ENCODE results near the gene LAPTM5. TPM values are rescaled to one million over a fixed set of nuclear protein-coding genes. Genes with fewer than 3 reads are reported as not detected.
A peak's percentile ranks its signal among the peaks of the same experiment; 100 is the strongest.

Gene LAPTM5
- total and polyA plus RNA-seq, 2 donors (not counting 1 experiment from before 2014, with no cell fraction given) = 1,384 to 1,519 TPM

GRCh38 chr1:30781906-30782305 lies 24.3 kb upstream of the LAPTM5 start:
- Histone ChIP-seq H3K4me1 (ENCODE audit: control insufficient read depth in 2 of 2, insufficient read depth in 2 of 2, low read length in 2 of 2) (peaks cover 43 to 56% of the 10 kb centered on the region in 2 donors), H3K27me3 (replicated peaks in 1 of 4; ENCODE audit: control extremely low read depth in 1 of 4, control insufficient read depth in 3 of 4, insufficient read depth in 4 of 4, low read length in 3 of 4) (peaks cover 0 to 7% (median 0%) of the 10 kb centered on the region in 4 experiments), H2AFZ (ENCODE audit: insufficient read depth, low read depth, low read length, poor library complexity, severe bottlenecking) (no peak overlapping the region), H3K9ac (ENCODE audit: low read length) (no peak overlapping the region), H3K79me2 (ENCODE audit: control insufficient read depth, insufficient read depth, low read length) (peaks cover 13% of the 10 kb centered on the region), H4K20me1 (ENCODE audit: control insufficient read depth, insufficient read depth, low read length, poor library complexity, severe bottlenecking) (peaks cover 8% of the 10 kb centered on the region), H3K27ac (ENCODE audit: low read length in 2 of 2) (no peak overlapping the region), H3K4me2 (replicated peaks; ENCODE audit: low read depth, low read length, poor library complexity, severe bottlenecking) (peak overlapping the region; percentile 16), H3K36me3 (replicated peaks in 1 of 2; ENCODE audit: control extremely low read depth in 1 of 2, control insufficient read depth in 1 of 2, extremely low read depth in 1 of 2, insufficient read depth in 2 of 2, low read length in 1 of 2) (no peaks in the 10 kb centered on the region), H3K4me3 (ENCODE audit: control extremely low read depth in 1 of 5, extremely low read depth in 1 of 5, insufficient read depth in 1 of 5, low read depth in 2 of 5, low read length in 4 of 5) (no peak overlapping the region), H3K9me3 (ENCODE audit: control extremely low read depth in 1 of 3, control insufficient read depth in 2 of 3, insufficient read depth in 1 of 3, low read length in 2 of 3) (no peaks in the 10 kb centered on the region)
- ATAC-seq (ENCODE audit: low read depth) = no peak
- intact Hi-C loops (cut with micrococcal nuclease) = loop anchor here (1.0 kb wide), 2 partner anchors 129 to 147 kb away; no protein-coding TSS in a partner anchor
- POLR2A ChIA-PET = interaction anchor here (0.9 to 2.8 kb wide), 2 partner anchors 26 to 62 kb away, joined by 3 to 13 read pairs; no protein-coding TSS in a partner anchor
- CTCF ChIA-PET = interaction anchor here (0.8 to 15.4 kb wide), 18 partner anchors 9 to 371 kb away, joined by 3 to 536 read pairs (median 4); partner anchors contain the start of genes LAPTM5, MATN1 and SDC3
- Mint-ChIP-seq H3K9me3 (ENCODE audit: insufficient read depth) (no peaks in the 10 kb centered on the region), H3K4me3 (no peak overlapping the region), H3K4me1 (peaks cover 41% of the 10 kb centered on the region), H3K27me3 (peaks cover 3% of the 10 kb centered on the region), H3K27ac (no peak overlapping the region)
- WGBS (ENCODE audit: insufficient coverage) = 74% methylated on average over 5 of the region's 10 CpGs
- TF ChIP-seq EZH2 (IDR thresholded peaks at IDR 0.05; ENCODE audit: borderline replicate concordance, insufficient read depth, low read depth, low read length, poor library complexity, severe bottlenecking) = no peak
- no peak for TF ChIP-seq CTCF (IDR thresholded peaks at IDR 0.05)
- DNase-seq = peak; percentile 26

- peaks cover 13% of the 10 kb centered on the region for H3K79me2 ChIP-seq (ENCODE audit: control insufficient read depth, insufficient read depth, low read length)
- POLR2A ChIA-PET = interaction anchor here (0.7 to 2.8 kb wide), 11 partner anchors 19 to 61 kb away, joined by 3 to 34 read pairs (median 10); partner anchors contain the start of gene LAPTM5
- TF ChIP-seq EZH2 (IDR thresholded peaks at IDR 0.05; ENCODE audit: borderline replicate concordance, insufficient read depth, low read depth, low read length, poor library complexity, severe bottlenecking) (no peak), CTCF (IDR thresholded peaks at IDR 0.05) (no peak)
- intact Hi-C loops (cut with micrococcal nuclease) = no loop called here
- H3K4me1 Mint-ChIP-seq = peaks cover 42% of the 10 kb centered on the region
- no peaks in the 10 kb centered on the region for H3K9me3 Mint-ChIP-seq (ENCODE audit: insufficient read depth)
- H3K36me3 ChIP-seq (replicated peaks in 1 of 2; ENCODE audit: control extremely low read depth in 1 of 2, control insufficient read depth in 1 of 2, extremely low read depth in 1 of 2, insufficient read depth in 2 of 2, low read length in 1 of 2) = no peaks in the 10 kb centered on the region
- peak overlapping the region; percentile 66 for H3K4me3 Mint-ChIP-seq
- H3K4me3 ChIP-seq (ENCODE audit: control extremely low read depth in 1 of 5, extremely low read depth in 1 of 5, insufficient read depth in 1 of 5, low read depth in 2 of 5, low read length in 4 of 5) = no peak overlapping the region
- no peak overlapping the region for H2AFZ ChIP-seq (ENCODE audit: insufficient read depth, low read depth, low read length, poor library complexity, severe bottlenecking)
- peaks cover 3% of the 10 kb centered on the region for H3K27me3 Mint-ChIP-seq
- H3K4me2 ChIP-seq (replicated peaks; ENCODE audit: low read depth, low read length, poor library complexity, severe bottlenecking) = peak overlapping the region; percentile 56
- peak overlapping the region; percentile 81 for H3K27ac Mint-ChIP-seq
- DNase-seq (peak; percentile 91), ATAC-seq (ENCODE audit: low read depth) (peak; percentile 63)
- peaks cover 8% of the 10 kb centered on the region for H4K20me1 ChIP-seq (ENCODE audit: control insufficient read depth, insufficient read depth, low read length, poor library complexity, severe bottlenecking)
- CTCF ChIA-PET = interaction anchor here (0.9 to 15.4 kb wide), 14 partner anchors 8 to 402 kb away, joined by 3 to 536 read pairs (median 18); partner anchors contain the start of genes LAPTM5, MATN1 and SDC3
- no peaks in the 10 kb centered on the region for H3K9me3 ChIP-seq (ENCODE audit: control extremely low read depth in 1 of 3, control insufficient read depth in 2 of 3, insufficient read depth in 1 of 3, low read length in 2 of 3)
- H3K9ac ChIP-seq (ENCODE audit: low read length) = no peak overlapping the region
- H3K27me3 ChIP-seq (replicated peaks in 1 of 4; ENCODE audit: control extremely low read depth in 1 of 4, control insufficient read depth in 3 of 4, insufficient read depth in 4 of 4, low read length in 3 of 4) = peaks cover 0 to 7% (median 0%) of the 10 kb centered on the region in 4 experiments
- peak overlapping the region; percentile 84 to 86 for H3K27ac ChIP-seq (ENCODE audit: low read length in 2 of 2)
- WGBS (ENCODE audit: insufficient coverage) = 0% methylated on average over 1 of the region's 5 CpGs
- H3K4me1 ChIP-seq (ENCODE audit: control insufficient read depth in 2 of 2, insufficient read depth in 2 of 2, low read length in 2 of 2) = peaks cover 43 to 56% of the 10 kb centered on the region in 2 donors
These were observed 22.8 kb upstream of the LAPTM5 start for GRCh38 chr1:30780409-30780808.

Data from B cell (primary cell).